Activated CD4-positive, CD25-positive, alpha-beta regulatory T cell (primary cell): ENCODE data around the gene ATG9B.

Experiments
- DNase-seq, 4 experiments: peaks; one replicate each; lab custom pipeline; 2025; lab: John Stamatoyannopoulos, UW

The ATG9B gene, protein sequence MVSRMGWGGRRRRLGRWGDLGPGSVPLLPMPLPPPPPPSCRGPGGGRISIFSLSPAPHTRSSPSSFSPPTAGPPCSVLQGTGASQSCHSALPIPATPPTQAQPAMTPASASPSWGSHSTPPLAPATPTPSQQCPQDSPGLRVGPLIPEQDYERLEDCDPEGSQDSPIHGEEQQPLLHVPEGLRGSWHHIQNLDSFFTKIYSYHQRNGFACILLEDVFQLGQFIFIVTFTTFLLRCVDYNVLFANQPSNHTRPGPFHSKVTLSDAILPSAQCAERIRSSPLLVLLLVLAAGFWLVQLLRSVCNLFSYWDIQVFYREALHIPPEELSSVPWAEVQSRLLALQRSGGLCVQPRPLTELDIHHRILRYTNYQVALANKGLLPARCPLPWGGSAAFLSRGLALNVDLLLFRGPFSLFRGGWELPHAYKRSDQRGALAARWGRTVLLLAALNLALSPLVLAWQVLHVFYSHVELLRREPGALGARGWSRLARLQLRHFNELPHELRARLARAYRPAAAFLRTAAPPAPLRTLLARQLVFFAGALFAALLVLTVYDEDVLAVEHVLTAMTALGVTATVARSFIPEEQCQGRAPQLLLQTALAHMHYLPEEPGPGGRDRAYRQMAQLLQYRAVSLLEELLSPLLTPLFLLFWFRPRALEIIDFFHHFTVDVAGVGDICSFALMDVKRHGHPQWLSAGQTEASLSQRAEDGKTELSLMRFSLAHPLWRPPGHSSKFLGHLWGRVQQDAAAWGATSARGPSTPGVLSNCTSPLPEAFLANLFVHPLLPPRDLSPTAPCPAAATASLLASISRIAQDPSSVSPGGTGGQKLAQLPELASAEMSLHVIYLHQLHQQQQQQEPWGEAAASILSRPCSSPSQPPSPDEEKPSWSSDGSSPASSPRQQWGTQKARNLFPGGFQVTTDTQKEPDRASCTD

DNA sequence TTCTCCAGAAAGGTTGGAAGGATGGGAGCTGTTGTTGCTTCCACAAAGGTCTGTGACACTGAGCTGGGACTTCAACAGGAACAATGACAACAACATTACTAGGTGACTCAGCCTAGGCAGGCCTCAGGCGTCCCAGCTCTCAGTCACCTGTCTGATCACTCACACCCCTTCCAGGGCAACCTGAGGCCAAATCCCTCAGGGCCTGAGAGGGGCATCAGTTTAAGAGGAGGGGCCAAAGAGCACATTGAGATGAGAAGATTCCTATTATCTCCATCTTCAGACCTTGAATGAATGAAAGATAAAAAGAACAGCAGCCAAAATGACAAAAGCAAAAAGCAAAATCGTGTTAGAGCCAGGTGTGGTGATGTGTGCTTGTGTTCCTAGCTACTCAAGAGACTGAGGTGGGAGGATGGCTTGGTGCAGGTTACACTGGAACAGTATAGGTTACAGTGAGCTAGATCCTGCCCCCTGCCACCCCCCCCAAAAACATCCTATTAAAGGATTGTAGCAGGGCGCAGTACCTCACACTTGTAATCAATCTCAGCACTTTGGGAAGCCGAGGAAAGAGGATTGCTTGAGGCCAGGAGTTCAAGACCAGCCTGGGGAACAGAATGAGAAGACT, at the start of gene ATG9B:
ATG9B (minus strand) TSS at position 60 of the 622 bp plus-strand sequence. CDS start 71 bp downstream, outside the sequence.
- no peak for DNase-seq

DNA sequence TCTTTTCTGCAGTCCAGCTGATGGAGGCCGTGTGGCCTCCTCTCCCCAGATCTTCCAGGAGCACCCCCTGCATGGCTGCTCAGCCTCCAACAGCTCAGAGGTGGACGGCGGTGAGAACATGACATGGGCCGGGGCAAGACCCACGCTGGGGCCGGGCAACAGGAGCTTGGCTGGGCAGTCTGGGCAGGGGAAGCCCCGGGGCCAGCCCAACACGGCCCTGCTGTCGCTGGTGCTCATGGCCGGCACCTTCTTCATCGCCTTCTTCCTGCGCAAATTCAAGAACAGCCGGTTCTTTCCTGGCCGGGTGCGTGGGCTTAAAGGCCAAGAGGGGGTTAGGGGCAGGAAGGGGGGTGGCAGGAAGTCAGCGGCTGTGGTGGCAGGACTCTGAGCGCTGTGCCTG, 49.7 kb upstream of the ATG9B start:
- no peak for DNase-seq

DNA sequence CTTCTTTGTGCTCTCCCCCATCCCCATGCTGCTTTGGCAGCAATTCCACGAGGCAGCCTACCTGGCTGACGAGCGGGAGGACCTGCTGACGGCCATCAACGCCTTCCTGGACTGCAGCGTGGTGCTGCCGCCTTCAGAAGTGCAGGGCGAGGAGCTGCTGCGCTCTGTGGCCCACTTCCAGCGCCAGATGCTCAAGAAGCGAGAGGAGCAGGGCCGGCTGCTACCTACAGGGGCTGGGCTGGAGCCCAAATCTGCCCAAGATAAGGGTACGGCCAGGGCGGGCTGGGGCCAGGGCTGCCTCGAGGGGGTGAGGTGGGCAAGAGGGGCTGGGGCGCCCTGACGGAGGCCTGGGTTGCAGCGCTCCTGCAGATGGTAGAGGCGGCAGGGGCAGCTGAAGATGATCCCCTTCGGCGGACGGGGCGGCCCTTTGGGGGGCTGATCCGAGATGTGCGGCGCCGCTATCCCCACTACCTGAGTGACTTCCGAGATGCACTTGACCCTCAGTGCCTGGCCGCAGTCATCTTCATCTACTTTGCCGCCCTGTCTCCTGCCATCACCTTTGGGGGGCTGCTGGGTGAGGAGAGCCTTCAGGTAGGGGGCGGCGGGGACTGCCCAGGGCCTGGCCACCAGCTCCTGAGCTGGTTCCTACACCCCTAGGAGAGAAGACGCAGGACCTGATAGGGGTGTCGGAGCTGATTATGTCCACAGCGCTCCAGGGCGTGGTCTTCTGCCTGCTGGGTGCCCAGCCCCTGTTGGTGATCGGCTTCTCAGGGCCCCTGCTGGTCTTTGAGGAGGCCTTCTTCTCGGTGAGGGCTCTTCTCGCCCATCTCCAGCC, 47.0 kb upstream of the ATG9B start:
- DNase-seq = no peak

DNA sequence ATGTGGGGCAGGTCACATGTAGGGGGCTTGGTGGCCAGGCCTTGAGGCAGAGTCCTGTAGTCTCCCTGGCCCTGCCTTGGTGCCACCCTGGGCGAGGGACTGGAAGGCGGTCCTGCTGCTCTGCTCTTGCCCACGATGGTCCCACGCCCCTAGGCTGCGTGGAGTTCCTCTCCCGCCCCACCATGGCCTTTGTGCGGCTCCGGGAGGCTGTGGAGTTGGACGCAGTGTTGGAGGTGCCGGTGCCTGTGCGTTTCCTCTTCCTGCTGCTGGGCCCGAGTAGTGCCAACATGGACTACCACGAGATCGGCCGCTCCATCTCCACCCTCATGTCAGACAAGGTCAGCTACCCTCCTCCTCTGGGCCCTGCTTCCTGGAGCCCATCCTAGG, 46.3 kb upstream of the ATG9B start:
- DNase-seq = no peak

GRCh38 chr7:151069841-151070573, 45.7 kb upstream of the ATG9B start:
- DNase-seq = no peak

DNA sequence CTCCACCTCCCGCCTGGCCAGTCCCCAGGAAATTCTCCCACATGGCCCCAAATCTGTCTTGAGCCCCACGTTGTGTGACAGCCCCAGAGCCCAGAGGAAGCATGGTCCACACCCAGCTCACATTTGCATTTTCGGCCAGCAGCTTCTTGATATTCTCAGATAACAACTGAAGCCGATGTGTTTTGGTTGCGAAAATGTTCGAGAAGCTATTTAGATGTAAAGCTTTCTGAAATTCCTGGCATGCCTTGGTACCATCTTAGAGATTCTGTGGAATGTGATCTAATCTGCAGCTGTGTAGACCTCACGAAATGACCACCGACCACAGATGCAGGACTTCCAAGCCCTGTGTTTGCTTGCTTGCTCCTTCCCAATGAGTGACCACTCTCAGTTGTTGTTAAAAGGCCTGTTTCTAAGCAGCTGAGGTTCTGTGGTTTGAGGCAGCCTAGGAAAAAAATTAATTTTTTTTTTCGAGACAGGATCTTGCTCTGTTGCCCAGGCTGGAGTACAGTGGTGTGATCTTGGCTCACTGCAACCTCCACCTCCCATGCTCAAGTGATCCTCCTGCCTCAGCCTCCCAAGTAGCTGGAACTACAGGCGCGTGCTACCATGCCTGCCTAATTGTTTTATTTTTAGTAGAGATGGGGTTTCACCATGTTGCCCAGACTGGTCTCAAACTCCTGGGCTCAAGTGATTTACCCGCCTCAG, 43.9 kb upstream of the ATG9B start:
- no peak for DNase-seq

- DNase-seq = no peak
Measured at GRCh38 chr7:151066273-151066974, 42.1 kb upstream of the ATG9B start.

DNA sequence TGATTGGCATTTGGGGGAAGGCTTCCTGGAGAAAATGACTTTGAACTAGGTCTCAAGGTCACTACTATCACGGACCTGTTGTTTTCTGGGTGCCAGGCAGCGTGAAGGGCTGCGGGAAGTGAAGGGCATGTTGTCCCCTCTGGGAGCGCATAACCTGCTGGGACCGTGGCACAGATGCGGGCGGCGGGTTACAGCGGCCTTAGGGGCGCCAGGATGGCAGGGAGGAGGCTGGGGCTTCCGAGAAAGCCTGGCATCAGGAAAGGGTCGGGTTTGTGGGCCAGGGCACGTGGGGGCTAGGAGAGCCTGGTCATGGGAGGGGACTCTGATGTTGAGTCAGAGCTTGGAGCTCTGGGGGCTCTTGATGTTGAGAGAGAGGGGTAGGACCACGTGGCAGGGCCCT, 41.2 kb upstream of the ATG9B start:
- no peak for DNase-seq

DNA sequence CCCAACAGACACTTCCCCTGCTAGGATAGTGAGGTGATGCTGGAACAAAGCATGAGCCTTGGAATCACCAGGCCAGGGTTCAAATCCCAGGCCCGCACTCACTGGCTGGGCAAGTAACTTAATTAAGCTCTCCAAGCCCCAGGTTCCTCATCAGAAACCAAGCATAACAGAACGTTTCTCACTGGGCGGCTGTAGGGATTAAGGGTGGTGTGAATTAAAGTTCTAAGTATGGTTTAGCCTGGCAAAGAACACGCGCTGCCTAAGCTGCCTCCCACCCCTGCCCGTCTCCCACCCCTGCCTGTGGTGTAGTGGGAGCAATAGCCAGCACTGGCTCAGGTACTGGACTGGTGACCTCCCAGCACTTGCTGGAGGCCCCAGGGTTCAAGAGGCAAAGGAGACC, 40.7 kb upstream of the ATG9B start:
- no peak for DNase-seq

GRCh38 chr7:151064454-151064853, 40.2 kb upstream of the ATG9B start:
- no peak for DNase-seq

DNA sequence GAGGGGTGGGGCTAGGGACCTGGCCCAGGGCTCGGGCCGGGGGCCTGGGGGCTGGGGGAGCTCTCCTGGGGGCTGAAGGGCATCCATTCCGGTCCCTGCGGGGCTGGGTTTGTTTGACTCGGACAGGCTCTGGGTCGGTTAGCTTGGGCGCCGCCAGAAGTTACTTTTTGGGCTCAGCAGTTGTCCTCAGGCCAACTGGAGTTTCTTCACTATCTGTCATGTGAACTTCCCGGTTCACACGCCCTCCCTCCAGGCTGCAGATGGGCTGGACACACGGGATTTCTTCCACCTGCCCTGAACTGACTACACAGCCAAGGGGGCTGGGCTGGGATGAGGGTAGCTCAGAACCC, 38.9 kb upstream of the ATG9B start:
- DNase-seq = no peak

- DNase-seq = no peak
Measured at GRCh38 chr7:151062399-151063211, 38.3 kb upstream of the ATG9B start.

GRCh38 chr7:151062111-151062398, 37.8 kb upstream of the ATG9B start:
- DNase-seq = no peak

- no peak for DNase-seq
Measured at GRCh38 chr7:151061213-151062110, 37.2 kb upstream of the ATG9B start.

DNA sequence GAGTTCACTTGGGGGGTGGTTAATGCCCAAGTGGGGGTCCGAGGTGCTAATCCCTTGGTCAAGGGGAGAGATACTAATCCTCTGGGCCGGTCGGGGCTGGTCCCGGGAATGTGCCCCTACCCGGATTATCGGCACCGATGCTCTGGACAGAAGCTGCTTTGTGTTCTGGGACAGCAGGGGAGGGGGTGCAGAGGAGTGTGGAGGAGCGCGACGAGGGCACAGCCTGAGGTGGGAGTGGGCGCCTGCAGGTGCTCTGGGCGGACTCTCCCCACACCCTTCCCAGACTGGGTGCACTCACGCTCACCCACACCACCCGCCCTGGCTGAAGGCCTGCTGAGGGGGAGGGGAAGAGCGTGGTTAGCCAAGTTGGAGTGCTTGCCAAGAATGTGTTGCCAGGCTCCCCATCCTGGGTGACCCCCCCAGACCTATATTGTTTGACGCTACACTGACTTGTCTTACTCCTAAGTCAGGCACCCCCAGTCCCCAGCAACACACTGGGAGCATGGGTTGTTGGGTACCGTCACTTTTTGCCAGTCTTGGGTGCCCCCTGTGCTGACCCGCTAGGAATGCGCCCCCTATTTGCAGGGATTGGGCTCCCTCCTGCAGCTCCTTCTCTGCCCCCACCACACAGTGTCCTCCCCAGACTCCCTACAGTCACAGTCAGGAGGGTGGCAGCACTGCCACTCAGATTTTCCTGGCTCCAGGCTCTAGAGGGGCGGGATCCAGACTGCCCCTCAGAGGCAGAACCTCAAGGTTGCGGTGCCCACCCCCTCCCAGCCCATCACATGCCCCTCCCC, 36.3 kb upstream of the ATG9B start:
- no peak for DNase-seq

GRCh38 chr7:151060113-151060415, 35.8 kb upstream of the ATG9B start:
- no peak for DNase-seq

DNA sequence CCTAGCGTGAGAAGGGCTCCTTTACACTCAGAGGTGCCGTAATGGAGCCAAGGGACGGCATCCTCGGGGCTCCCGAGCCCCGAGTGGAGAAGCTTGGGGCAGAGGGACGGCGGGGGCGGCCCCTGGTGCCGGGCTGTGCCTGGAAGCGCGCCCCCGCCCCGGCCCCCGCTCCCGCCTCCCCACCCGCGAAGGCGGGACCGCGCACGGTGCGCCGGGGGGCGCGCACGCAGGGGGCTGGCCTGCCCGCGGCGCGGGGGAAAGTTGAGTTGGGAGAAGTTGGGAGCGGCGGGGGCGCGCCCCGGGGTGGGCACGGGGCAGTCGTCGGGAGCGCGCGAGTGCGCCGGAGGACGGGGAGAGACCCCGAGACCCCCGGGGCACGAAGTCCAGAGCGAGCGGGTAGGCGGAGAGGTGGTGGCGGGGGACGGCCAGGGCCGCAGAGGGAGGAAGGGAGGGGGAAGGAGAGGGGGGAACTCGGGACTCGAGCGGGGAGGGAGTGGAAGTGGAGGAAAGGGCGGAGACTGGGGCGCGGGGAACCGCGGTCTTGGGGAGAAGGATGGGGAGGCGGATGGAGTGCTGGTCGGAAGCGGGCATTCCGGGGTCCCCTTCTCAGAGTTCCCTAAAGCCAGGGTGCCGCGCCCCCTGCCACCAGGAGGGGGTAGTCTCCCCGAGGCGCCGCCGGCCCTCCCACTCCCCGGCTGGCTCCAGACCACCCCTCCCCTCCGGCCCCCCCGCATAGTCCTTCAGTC, 35.2 kb upstream of the ATG9B start, which contains the start of gene SLC4A2:
SLC4A2 (plus strand) TSS at position 223 of the 746 bp plus-strand sequence. CDS start 2,399 bp downstream, outside the sequence.
- DNase-seq = peak; percentile 42 to 68 (median 57)
